Body of pancreas (tissue), 4 donors: ENCODE measurements around the gene ZFAND3. TPM values are rescaled to one million over a fixed set of nuclear protein-coding genes. Genes with fewer than 3 reads are reported as not detected.

Source experiments
- ATAC-seq: fragments of 150-250 bp; one replicate; pipeline ENCODE4 v1.9.1; 2016
- DNase-seq, 4 donors: peaks; one replicate each; pipeline ENCODE4 v3.0.0-alpha.2; 2019
- H3K27ac ChIP-seq, 4 donors: fragments of 200-600 bp; sonication (generic); 1 replicate in 3 of 4; 2 replicates in 1 of 4; pipeline versions ENCODE4 v1.5.1 to v1.6.1; 2016 to 2019; ENCODE audit warnings: mild to moderate bottlenecking in 1 of 4, mixed read lengths in 1 of 4, moderate library complexity in 1 of 4
- H3K27me3 ChIP-seq, 2 donors: fragments of 200-600 bp; sonication (generic); one replicate each; pipeline ENCODE4 v1.6.0; 2016; ENCODE audit warnings: mild to moderate bottlenecking in 1 of 2
- H3K36me3 ChIP-seq, 2 donors: fragments of 200-600 bp; sonication (generic); replicated peaks in 1 of 2; 2 replicates each; pipeline ENCODE4 v1.5.1; 2016; ENCODE audit warnings: low read depth in 2 of 2; ENCODE audit not compliant: insufficient read depth in 1 of 2
- H3K4me1 ChIP-seq: fragments of 200-600 bp; sonication (generic); one replicate; pipeline ENCODE4 v1.6.0; 2016
- H3K4me3 ChIP-seq, 2 donors: fragments of 200-600 bp; sonication (generic); 1 replicate in 1 of 2; 2 replicates in 1 of 2; pipeline ENCODE4 v1.5.1; 2016 to 2019
- H3K9me3 ChIP-seq, 3 donors: fragments of 200-600 bp; sonication (generic); 1 replicate in 2 of 3; 2 replicates in 1 of 3; pipeline ENCODE4 v1.5.1; 2016
- POLR2A ChIP-seq, 3 donors: fragments of 450-650 bp; IDR thresholded peaks; one replicate each; pipeline ENCODE4 v1.6.1; 2016; ENCODE audit warnings: antibody characterized with exemption in 3 of 3, mild to moderate bottlenecking in 2 of 3
- WGBS, 2 donors: methylation state at CpG; one replicate each; pipeline ENCODE4 v1.1.5; 2017; 5-methylcytosine and 5-hydroxymethylcytosine counted together
- intact Hi-C: fragments of 100-400 bp; cut with DNase I; formaldehyde crosslinking; loops from one replicate; pipeline ENCODE4 v1.15.1; 2023
- total RNA-seq, 2 donors: library from RNA; depleted of rRNA; stranded (reverse); fragments of >200 nt; gene quantifications; one replicate each; pipeline ENCODE4 v1.1.0, GENCODE V29; 2016
- TF ChIP-seq, protein P1 (sequence below), 7 experiments: fragments of 450-650 bp in 4 of 7; fragments of 200-600 bp in 3 of 7; sonication (generic) in 3 of 7; IDR thresholded peaks; one replicate each; pipeline ENCODE4 v1.5.1; 2016 to 2019; ENCODE audit warnings: antibody characterized with exemption in 7 of 7

The ZFAND3 gene
- total RNA-seq, 2 donors from 2014 or later, result 20.8 to 27.0 TPM

DNA sequence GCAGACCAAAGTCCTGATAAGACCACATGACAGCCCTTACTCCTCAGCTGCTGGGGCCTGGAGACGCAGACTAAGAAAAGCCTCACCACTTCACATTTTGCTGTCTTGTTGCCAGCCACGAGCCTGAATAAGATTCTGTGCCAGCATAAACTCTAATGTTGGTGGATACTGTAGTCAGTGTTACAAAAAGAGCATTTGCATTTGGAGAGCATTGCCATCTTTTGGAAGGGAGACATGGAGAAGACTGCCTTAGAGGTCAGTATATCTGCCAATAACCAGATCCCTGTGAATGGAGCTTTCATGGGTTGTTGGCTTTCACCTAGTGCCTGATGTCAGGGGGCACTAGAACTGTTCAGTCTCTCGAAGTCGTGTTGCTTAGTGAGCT is 315.2 kb downstream of the ZFAND3 start:
- Histone ChIP-seq H3K4me3 (no peak overlapping the region), H3K27me3 (no peaks in the 10 kb centered on the region), H3K4me1 (no peaks in the 10 kb centered on the region), H3K36me3 (no peaks in the 10 kb centered on the region), H3K9me3 (no peaks in the 10 kb centered on the region), H3K27ac (no peak overlapping the region)
- no peak for ATAC-seq
- 63 to 85% methylated on average over 4 of the region's 4 CpGs for WGBS, 2 donors
- DNase-seq, result no peak
- intact Hi-C loops, result no loop called here
- TF ChIP-seq POLR2A (IDR thresholded peaks at IDR 0.05), result no peak
- TF ChIP-seq, protein P1, sequence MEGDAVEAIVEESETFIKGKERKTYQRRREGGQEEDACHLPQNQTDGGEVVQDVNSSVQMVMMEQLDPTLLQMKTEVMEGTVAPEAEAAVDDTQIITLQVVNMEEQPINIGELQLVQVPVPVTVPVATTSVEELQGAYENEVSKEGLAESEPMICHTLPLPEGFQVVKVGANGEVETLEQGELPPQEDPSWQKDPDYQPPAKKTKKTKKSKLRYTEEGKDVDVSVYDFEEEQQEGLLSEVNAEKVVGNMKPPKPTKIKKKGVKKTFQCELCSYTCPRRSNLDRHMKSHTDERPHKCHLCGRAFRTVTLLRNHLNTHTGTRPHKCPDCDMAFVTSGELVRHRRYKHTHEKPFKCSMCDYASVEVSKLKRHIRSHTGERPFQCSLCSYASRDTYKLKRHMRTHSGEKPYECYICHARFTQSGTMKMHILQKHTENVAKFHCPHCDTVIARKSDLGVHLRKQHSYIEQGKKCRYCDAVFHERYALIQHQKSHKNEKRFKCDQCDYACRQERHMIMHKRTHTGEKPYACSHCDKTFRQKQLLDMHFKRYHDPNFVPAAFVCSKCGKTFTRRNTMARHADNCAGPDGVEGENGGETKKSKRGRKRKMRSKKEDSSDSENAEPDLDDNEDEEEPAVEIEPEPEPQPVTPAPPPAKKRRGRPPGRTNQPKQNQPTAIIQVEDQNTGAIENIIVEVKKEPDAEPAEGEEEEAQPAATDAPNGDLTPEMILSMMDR (IDR thresholded peaks at IDR 0.05), result no peak

DNA sequence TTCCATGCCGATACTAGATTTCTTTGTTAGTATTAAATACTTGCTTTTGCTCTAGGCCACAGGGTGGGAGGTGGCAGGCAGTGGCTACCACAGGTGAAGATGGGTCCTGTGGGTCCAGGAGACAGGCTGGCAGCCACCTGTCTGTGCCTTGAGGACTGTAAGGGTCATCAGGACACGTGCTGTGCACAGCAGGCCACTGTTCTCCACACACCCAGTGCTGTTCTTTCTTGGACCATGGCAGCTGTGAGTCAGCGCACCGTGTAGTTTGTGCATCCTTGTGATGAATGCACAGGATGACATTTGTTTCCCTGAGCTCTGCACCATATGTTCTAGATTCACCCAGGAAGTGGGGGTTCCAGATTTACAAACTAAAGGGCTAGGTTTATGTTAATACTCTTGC is 317.0 kb downstream of the ZFAND3 start:
- intact Hi-C loops, result no loop called here
- DNase-seq, result no peak
- 83 to 96% methylated on average over 4 of the region's 4 CpGs for WGBS, 2 donors
- Histone ChIP-seq H3K4me1 (no peaks in the 10 kb centered on the region), H3K36me3 (no peaks in the 10 kb centered on the region), H3K27ac (no peak overlapping the region), H3K4me3 (no peak overlapping the region), H3K27me3 (no peaks in the 10 kb centered on the region), H3K9me3 (no peaks in the 10 kb centered on the region)
- ATAC-seq, result no peak
- TF ChIP-seq POLR2A (IDR thresholded peaks at IDR 0.05), result no peak
- TF ChIP-seq, protein P1 (IDR thresholded peaks at IDR 0.05), result no peak

DNA sequence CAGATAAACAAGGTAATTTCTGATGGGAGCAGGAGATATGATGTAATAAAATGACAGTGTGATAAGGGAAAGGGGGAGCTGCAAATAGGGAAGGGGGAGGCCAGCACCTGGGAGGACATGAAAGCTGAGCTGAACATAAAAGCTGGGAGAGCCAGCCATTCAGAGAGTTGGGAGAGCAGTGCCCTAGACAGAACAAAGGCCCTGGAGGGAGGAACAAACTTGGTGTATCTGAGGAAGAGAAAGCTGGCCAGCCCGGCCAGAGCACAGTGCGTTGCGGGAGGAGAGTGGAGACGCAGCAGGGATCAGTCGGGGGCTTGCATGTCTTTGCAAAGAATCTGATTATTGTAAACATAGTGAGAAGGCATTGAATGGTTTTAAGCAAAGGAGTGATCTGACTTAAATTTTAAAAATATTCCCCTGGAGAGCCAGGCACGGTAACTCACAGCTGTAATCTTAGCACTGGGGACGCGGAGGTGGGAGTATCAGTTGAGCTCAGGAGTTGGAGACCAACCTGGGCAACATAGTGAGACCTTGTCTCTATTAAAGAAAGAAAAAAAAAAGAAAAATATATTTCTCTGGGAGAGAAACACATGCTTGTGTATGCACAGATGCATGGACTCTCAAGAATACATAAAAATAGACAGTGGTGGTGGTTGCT is 318.2 kb downstream of the ZFAND3 start:
- Histone ChIP-seq H3K27me3 (no peaks in the 10 kb centered on the region), H3K27ac (no peak overlapping the region), H3K4me1 (no peaks in the 10 kb centered on the region), H3K4me3 (no peak overlapping the region), H3K9me3 (no peaks in the 10 kb centered on the region), H3K36me3 (no peaks in the 10 kb centered on the region)
- TF ChIP-seq, protein P1 (IDR thresholded peaks at IDR 0.05), result no peak
- TF ChIP-seq POLR2A (IDR thresholded peaks at IDR 0.05), result no peak
- 88 to 96% methylated on average over 8 of the region's 8 CpGs for WGBS, 2 donors
- ATAC-seq (no peak), DNase-seq (no peak)
- intact Hi-C loops, result no loop called here

DNA sequence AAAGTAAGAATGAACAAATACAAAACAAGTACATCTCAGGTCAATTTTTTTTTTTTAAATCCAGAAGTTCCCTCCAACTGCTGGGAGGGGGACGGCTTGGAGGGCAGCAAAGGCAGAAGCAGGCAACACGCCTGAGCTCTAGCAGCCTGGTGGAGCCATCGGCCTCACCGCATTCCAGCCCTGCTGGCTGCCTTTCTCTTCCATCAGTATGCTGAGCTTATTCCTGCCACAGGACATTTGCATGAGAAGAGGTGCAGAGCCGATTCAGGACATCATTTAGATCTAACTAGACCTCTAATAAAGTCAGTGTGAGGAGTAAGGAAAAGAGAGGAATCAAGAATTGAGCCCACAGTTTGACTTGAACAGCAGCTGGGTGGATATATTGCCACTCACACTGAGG is 318.8 kb downstream of the ZFAND3 start:
- TF ChIP-seq, protein P1 (IDR thresholded peaks at IDR 0.05), result no peak
- TF ChIP-seq POLR2A (IDR thresholded peaks at IDR 0.05), result no peak
- Histone ChIP-seq H3K9me3 (no peaks in the 10 kb centered on the region), H3K4me3 (no peak overlapping the region), H3K27ac (no peak overlapping the region), H3K4me1 (no peaks in the 10 kb centered on the region), H3K36me3 (no peaks in the 10 kb centered on the region), H3K27me3 (no peaks in the 10 kb centered on the region)
- no peak for DNase-seq
- WGBS, 2 donors, result 97 to 98% methylated on average over 5 of the region's 5 CpGs
- no peak for ATAC-seq
- intact Hi-C loops, result no loop called here

DNA sequence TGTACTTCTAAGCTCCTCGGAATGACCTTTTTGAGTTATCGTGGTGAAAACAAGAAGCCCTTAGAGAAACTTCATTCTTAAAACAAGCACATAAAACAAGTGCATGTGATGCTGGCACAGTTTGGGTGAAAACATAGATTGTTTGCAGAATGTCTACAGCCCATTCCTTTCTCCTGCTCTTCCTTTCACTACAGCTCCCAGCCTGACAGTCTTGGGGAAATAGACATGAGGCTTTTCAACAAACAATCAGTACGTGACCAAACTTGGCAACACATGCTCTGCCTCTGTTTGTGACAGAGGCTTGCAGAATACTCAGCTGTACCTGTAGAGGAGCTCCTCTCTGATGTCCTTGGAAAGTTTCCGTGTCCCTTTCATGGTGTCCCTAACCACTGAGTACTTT is 321.6 kb downstream of the ZFAND3 start:
- ATAC-seq, result no peak
- no peaks in the 10 kb centered on the region for H3K27me3 ChIP-seq
- intact Hi-C loops, result no loop called here
- 68 to 70% methylated on average over 4 of the region's 4 CpGs for WGBS, 2 donors
- TF ChIP-seq, protein P1 (IDR thresholded peaks at IDR 0.05), result no peak
- no peak for TF ChIP-seq POLR2A (IDR thresholded peaks at IDR 0.05)
- H3K9me3 ChIP-seq, result no peaks in the 10 kb centered on the region
- no peak overlapping the region for H3K27ac ChIP-seq
- no peaks in the 10 kb centered on the region for H3K36me3 ChIP-seq
- no peaks in the 10 kb centered on the region for H3K4me1 ChIP-seq
- DNase-seq, result no peak
- no peak overlapping the region for H3K4me3 ChIP-seq
